ENCODE results near the gene LRP6.
A peak's percentile ranks its signal among the peaks of the same experiment; 100 is the strongest.

Gene LRP6

GRCh38 chr12:12214635-12215131, 52.2 kb downstream of the LRP6 start:
- peaks cover 2 to 13% of the 10 kb centered on the region in 2 donors for H3K4me1 Mint-ChIP-seq
- H3K27ac Mint-ChIP-seq: no peak overlapping the region
- peaks cover 2 to 4% of the 10 kb centered on the region in 2 donors for H3K36me3 Mint-ChIP-seq
- peaks cover 2 to 3% of the 10 kb centered on the region in 2 donors for H3K9me3 Mint-ChIP-seq
- DNase-seq (no peak), ATAC-seq (replicated peaks) (peak; percentile 62 to 80)
- no peak overlapping the region for H3K4me3 Mint-ChIP-seq
- no peaks in the 10 kb centered on the region for H3K27me3 Mint-ChIP-seq

- H3K27me3 Mint-ChIP-seq: no peaks in the 10 kb centered on the region
Observed at GRCh38 chr12:12214201-12214600, 52.6 kb downstream of the LRP6 start.

GRCh38 chr12:12212769-12213168, 54.1 kb downstream of the LRP6 start:
- DNase-seq: no peak
- ATAC-seq (replicated peaks): no peak
- H3K27me3 Mint-ChIP-seq: no peaks in the 10 kb centered on the region
- peaks cover 1% of the 10 kb centered on the region in 2 donors for H3K36me3 Mint-ChIP-seq
- peaks cover under 1 to 1% of the 10 kb centered on the region in 2 donors for H3K9me3 Mint-ChIP-seq
- no peak overlapping the region for H3K4me3 Mint-ChIP-seq
- H3K4me1 Mint-ChIP-seq: peaks cover 2 to 13% of the 10 kb centered on the region in 2 donors
- H3K27ac Mint-ChIP-seq: no peak overlapping the region

More at GRCh38 chr12:12214201-12214600, 52.6 kb downstream of the LRP6 start:
- Mint-ChIP-seq H3K4me1 (peaks cover 2 to 13% of the 10 kb centered on the region in 2 donors), H3K4me3 (no peak overlapping the region), H3K36me3 (peaks cover 2 to 4% of the 10 kb centered on the region in 2 donors), H3K27ac (no peak overlapping the region), H3K9me3 (peaks cover 2 to 3% of the 10 kb centered on the region in 2 donors)
- DNase-seq (no peak), ATAC-seq (replicated peaks) (no peak)

GRCh38 chr12:12210983-12211382, 55.9 kb downstream of the LRP6 start:
- Mint-ChIP-seq H3K27me3 (no peaks in the 10 kb centered on the region), H3K4me1 (peaks cover 0 to 9% of the 10 kb centered on the region in 2 donors), H3K36me3 (no peaks in the 10 kb centered on the region), H3K4me3 (no peak overlapping the region), H3K27ac (no peak overlapping the region), H3K9me3 (no peaks in the 10 kb centered on the region)
- no peak for ATAC-seq (replicated peaks)
- DNase-seq: no peak

- Mint-ChIP-seq H3K4me1 (peaks cover 0 to 9% of the 10 kb centered on the region in 2 donors), H3K27ac (no peak overlapping the region), H3K27me3 (no peaks in the 10 kb centered on the region), H3K4me3 (no peak overlapping the region), H3K36me3 (no peaks in the 10 kb centered on the region), H3K9me3 (no peaks in the 10 kb centered on the region)
- DNase-seq: no peak
- ATAC-seq (replicated peaks): no peak
Observed at GRCh38 chr12:12210416-12210815, 56.4 kb downstream of the LRP6 start.

GRCh38 chr12:12209675-12210074, 57.2 kb downstream of the LRP6 start:
- Mint-ChIP-seq H3K4me1 (peaks cover 0 to 5% of the 10 kb centered on the region in 2 donors), H3K27ac (no peak overlapping the region), H3K4me3 (no peak overlapping the region), H3K36me3 (no peaks in the 10 kb centered on the region), H3K27me3 (no peaks in the 10 kb centered on the region), H3K9me3 (no peaks in the 10 kb centered on the region)
- DNase-seq (no peak), ATAC-seq (replicated peaks) (no peak)

GRCh38 chr12:12209043-12209442, 57.8 kb downstream of the LRP6 start:
- DNase-seq (no peak), ATAC-seq (replicated peaks) (no peak)
- Mint-ChIP-seq H3K4me1 (no peaks in the 10 kb centered on the region), H3K27ac (no peak overlapping the region), H3K9me3 (no peaks in the 10 kb centered on the region), H3K27me3 (no peaks in the 10 kb centered on the region), H3K4me3 (no peak overlapping the region), H3K36me3 (no peaks in the 10 kb centered on the region)

GRCh38 chr12:12207746-12208145, 59.1 kb downstream of the LRP6 start:
- Mint-ChIP-seq H3K27me3 (no peaks in the 10 kb centered on the region), H3K27ac (no peak overlapping the region), H3K36me3 (no peaks in the 10 kb centered on the region), H3K4me3 (no peak overlapping the region), H3K4me1 (no peaks in the 10 kb centered on the region), H3K9me3 (no peaks in the 10 kb centered on the region)
- DNase-seq (no peak), ATAC-seq (replicated peaks) (no peak)

- no peaks in the 10 kb centered on the region for H3K27me3 Mint-ChIP-seq
- no peak overlapping the region for H3K27ac Mint-ChIP-seq
Observed at GRCh38 chr12:12206776-12207388, 60.0 kb downstream of the LRP6 start.

GRCh38 chr12:12202747-12203146, 64.1 kb downstream of the LRP6 start:
- Mint-ChIP-seq H3K4me1 (peaks cover 4 to 19% of the 10 kb centered on the region in 2 donors), H3K4me3 (no peak overlapping the region), H3K36me3 (peaks cover 10 to 11% of the 10 kb centered on the region in 2 donors), H3K27me3 (peaks cover 0 to 4% of the 10 kb centered on the region in 2 donors), H3K27ac (no peak overlapping the region), H3K9me3 (peaks cover 4 to 6% of the 10 kb centered on the region in 2 donors)
- ATAC-seq (replicated peaks) (no peak), DNase-seq (no peak)

More at GRCh38 chr12:12206776-12207388, 60.0 kb downstream of the LRP6 start:
- H3K36me3 Mint-ChIP-seq: no peaks in the 10 kb centered on the region
- H3K4me3 Mint-ChIP-seq: no peak overlapping the region
- DNase-seq (no peak), ATAC-seq (replicated peaks) (no peak)
- H3K9me3 Mint-ChIP-seq: no peaks in the 10 kb centered on the region
- no peaks in the 10 kb centered on the region for H3K4me1 Mint-ChIP-seq

GRCh38 chr12:12202105-12202504, 64.7 kb downstream of the LRP6 start:
- no peak for ATAC-seq (replicated peaks)
- H3K4me3 Mint-ChIP-seq: no peak overlapping the region
- peaks cover 0 to 4% of the 10 kb centered on the region in 2 donors for H3K27me3 Mint-ChIP-seq
- peaks cover 4 to 6% of the 10 kb centered on the region in 2 donors for H3K9me3 Mint-ChIP-seq
- DNase-seq: no peak
- H3K27ac Mint-ChIP-seq: no peak overlapping the region
- peaks cover 4 to 19% of the 10 kb centered on the region in 2 donors for H3K4me1 Mint-ChIP-seq
- H3K36me3 Mint-ChIP-seq: peaks cover 10 to 11% of the 10 kb centered on the region in 2 donors

GRCh38 chr12:12201274-12201758, 65.5 kb downstream of the LRP6 start:
- DNase-seq (no peak), ATAC-seq (replicated peaks) (peak; percentile 81 to 82)
- peaks cover 0 to 4% of the 10 kb centered on the region in 2 donors for H3K27me3 Mint-ChIP-seq
- no peak overlapping the region for H3K4me3 Mint-ChIP-seq
- peaks cover 7 to 10% of the 10 kb centered on the region in 2 donors for H3K9me3 Mint-ChIP-seq
- peaks cover 10 to 17% of the 10 kb centered on the region in 2 donors for H3K36me3 Mint-ChIP-seq
- peaks cover 4 to 19% of the 10 kb centered on the region in 2 donors for H3K4me1 Mint-ChIP-seq
- no peak overlapping the region for H3K27ac Mint-ChIP-seq

- ATAC-seq (replicated peaks) (peak; percentile 63 to 64), DNase-seq (no peak)
- Mint-ChIP-seq H3K36me3 (peaks cover 10 to 17% of the 10 kb centered on the region in 2 donors), H3K27ac (peak overlapping the region; percentile 15), H3K4me3 (no peak overlapping the region), H3K9me3 (peaks cover 7 to 10% of the 10 kb centered on the region in 2 donors), H3K27me3 (peaks cover 0 to 4% of the 10 kb centered on the region in 2 donors), H3K4me1 (peaks cover 4 to 19% of the 10 kb centered on the region in 2 donors)
Observed at GRCh38 chr12:12200363-12200762, 66.5 kb downstream of the LRP6 start.

- H3K9me3 Mint-ChIP-seq: peaks cover 7 to 12% of the 10 kb centered on the region in 2 donors
- no peak overlapping the region for H3K4me3 Mint-ChIP-seq
- ATAC-seq (replicated peaks) (no peak), DNase-seq (no peak)
- H3K36me3 Mint-ChIP-seq: peaks cover 10 to 17% of the 10 kb centered on the region in 2 donors
- peaks cover 4 to 19% of the 10 kb centered on the region in 2 donors for H3K4me1 Mint-ChIP-seq
- H3K27me3 Mint-ChIP-seq: peaks cover 0 to 4% of the 10 kb centered on the region in 2 donors
- H3K27ac Mint-ChIP-seq: no peak overlapping the region
Observed at GRCh38 chr12:12198124-12198523, 68.7 kb downstream of the LRP6 start.

GRCh38 chr12:12197128-12197527, 69.7 kb downstream of the LRP6 start:
- peaks cover 4 to 19% of the 10 kb centered on the region in 2 donors for H3K4me1 Mint-ChIP-seq
- no peak overlapping the region for H3K27ac Mint-ChIP-seq
- no peak for DNase-seq
- H3K36me3 Mint-ChIP-seq: peaks cover 10 to 17% of the 10 kb centered on the region in 2 donors
- no peak overlapping the region for H3K4me3 Mint-ChIP-seq
- H3K27me3 Mint-ChIP-seq: peaks cover 0 to 4% of the 10 kb centered on the region in 2 donors
- H3K9me3 Mint-ChIP-seq: peaks cover 7 to 12% of the 10 kb centered on the region in 2 donors
- ATAC-seq (replicated peaks): no peak

Data from stimulated activated naive B cell treated with anti-CD40 and anti-IgM and Interleukin-4, amounts not matched to agents 10 μg/mL and 1 μg/mL and 100 μg/mL, for 72 hours (primary cell).